Esophagus squamous epithelium (tissue), 4 donors: Measurements from ENCODE around the gene DSC1.

Source experiments
- CTCF ChIP-seq, 6 experiments: fragments of 450-650 bp in 4 of 6; fragments of 200-600 bp in 2 of 6; sonication (generic) in 2 of 6; IDR thresholded peaks; one replicate each; pipeline ENCODE4 v1.5.1; 2016 to 2019; ENCODE audit warnings: antibody characterized with exemption in 6 of 6, mild to moderate bottlenecking in 4 of 6, moderate library complexity in 4 of 6
- POLR2A ChIP-seq, 4 donors: fragments of 450-650 bp; IDR thresholded peaks; one replicate each; pipeline ENCODE4 v1.6.1; 2017; ENCODE audit warnings: antibody characterized with exemption in 4 of 4, mild to moderate bottlenecking in 4 of 4, moderate library complexity in 3 of 4

- TF ChIP-seq CTCF (IDR thresholded peaks at IDR 0.05) (no peak), POLR2A (IDR thresholded peaks at IDR 0.05) (no peak)
These were observed 8.6 kb upstream of the DSC1 start for GRCh38 chr18:31171144-31171839.
